ENCODE measurements around the gene BLNK.

GRCh38 chr10:96249264-96249663 lies 22.1 kb downstream of the BLNK start:
- TF ChIP-seq, protein P1, sequence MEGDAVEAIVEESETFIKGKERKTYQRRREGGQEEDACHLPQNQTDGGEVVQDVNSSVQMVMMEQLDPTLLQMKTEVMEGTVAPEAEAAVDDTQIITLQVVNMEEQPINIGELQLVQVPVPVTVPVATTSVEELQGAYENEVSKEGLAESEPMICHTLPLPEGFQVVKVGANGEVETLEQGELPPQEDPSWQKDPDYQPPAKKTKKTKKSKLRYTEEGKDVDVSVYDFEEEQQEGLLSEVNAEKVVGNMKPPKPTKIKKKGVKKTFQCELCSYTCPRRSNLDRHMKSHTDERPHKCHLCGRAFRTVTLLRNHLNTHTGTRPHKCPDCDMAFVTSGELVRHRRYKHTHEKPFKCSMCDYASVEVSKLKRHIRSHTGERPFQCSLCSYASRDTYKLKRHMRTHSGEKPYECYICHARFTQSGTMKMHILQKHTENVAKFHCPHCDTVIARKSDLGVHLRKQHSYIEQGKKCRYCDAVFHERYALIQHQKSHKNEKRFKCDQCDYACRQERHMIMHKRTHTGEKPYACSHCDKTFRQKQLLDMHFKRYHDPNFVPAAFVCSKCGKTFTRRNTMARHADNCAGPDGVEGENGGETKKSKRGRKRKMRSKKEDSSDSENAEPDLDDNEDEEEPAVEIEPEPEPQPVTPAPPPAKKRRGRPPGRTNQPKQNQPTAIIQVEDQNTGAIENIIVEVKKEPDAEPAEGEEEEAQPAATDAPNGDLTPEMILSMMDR (IDR thresholded peaks at IDR 0.05; ENCODE audit: low read depth, low read length), result no peak
- TF ChIP-seq EZH2phosphoT487 (IDR thresholded peaks at IDR 0.05; ENCODE audit: low read depth), result no peak
